Myocyte (in vitro differentiated cells): ENCODE data around the gene TMEM256. TPM values are rescaled to one million over a fixed set of nuclear protein-coding genes. Genes with fewer than 3 reads are reported as not detected.
A peak's percentile ranks its signal among the peaks of the same experiment; 100 is the strongest.
"Not testable (repeated sequence)": the region's sequence is repeated elsewhere in the genome, so short reads cannot be mapped to it uniquely, and the experiment has no call there.

ENCODE experiments used
- DNase-seq: peaks from one replicate; pipeline ENCODE4 v3.0.0-alpha.2; 2012; ENCODE audit warnings: low read depth
- total RNA-seq: library from RNA; depleted of rRNA; stranded (reverse); fragments of >200 nt; gene quantifications from 2 replicates; pipeline ENCODE4 v1.2.3, GENCODE V29; 2014

TMEM256 gene
- total RNA-seq, 1 donor from 2014 or later: 69.6 TPM

GRCh38 chr17:7384489-7385081 lies 19.3 kb downstream of the TMEM256 start:
- no peak for DNase-seq

GRCh38 chr17:7383742-7384488 lies 20.0 kb downstream of the TMEM256 start:
- peak; percentile 10 for DNase-seq

- DNase-seq: no peak
Observed at GRCh38 chr17:7383371-7383741, 20.5 kb downstream of the TMEM256 start.

- DNase-seq: no peak
Observed at GRCh38 chr17:7382901-7383300, 21.0 kb downstream of the TMEM256 start.

- DNase-seq: no peak
Observed at GRCh38 chr17:7380855-7381683, 22.8 kb downstream of the TMEM256 start, which contains the start of gene TNK1. TNK1 (plus strand) TSS chr17:7381089; CDS start chr17:7382927, 1,838 bp downstream.

GRCh38 chr17:7380321-7380720 lies 23.6 kb downstream of the TMEM256 start:
- DNase-seq: no peak

GRCh38 chr17:7379134-7379533 lies 24.8 kb downstream of the TMEM256 start:
- DNase-seq: no peak

GRCh38 chr17:7374353-7374752 lies 29.5 kb downstream of the TMEM256 start:
- peak; percentile 54 for DNase-seq

- no peak for DNase-seq
Observed at GRCh38 chr17:7370853-7371252, 33.0 kb downstream of the TMEM256 start.

GRCh38 chr17:7369825-7370224 lies 34.1 kb downstream of the TMEM256 start:
- no peak for DNase-seq

GRCh38 chr17:7368599-7368994 lies 35.3 kb downstream of the TMEM256 start:
- DNase-seq: not testable (repeated sequence)

- no peak for DNase-seq
Observed at GRCh38 chr17:7367918-7368598, 35.8 kb downstream of the TMEM256 start.

GRCh38 chr17:7367083-7367482 lies 36.8 kb downstream of the TMEM256 start:
- DNase-seq: no peak

- DNase-seq: not testable (repeated sequence)
Observed at GRCh38 chr17:7365963-7366362, 37.9 kb downstream of the TMEM256 start.

GRCh38 chr17:7363311-7363710 lies 40.6 kb downstream of the TMEM256 start:
- DNase-seq: no peak

GRCh38 chr17:7361906-7362305 lies 42.0 kb downstream of the TMEM256 start:
- DNase-seq: no peak

- DNase-seq: no peak
Observed at GRCh38 chr17:7357381-7357780, 46.5 kb downstream of the TMEM256 start.

GRCh38 chr17:7356756-7357155 lies 47.1 kb downstream of the TMEM256 start:
- DNase-seq: no peak

- DNase-seq: peak; percentile 57
Observed at GRCh38 chr17:7356072-7356549, 47.8 kb downstream of the TMEM256 start.

- no peak for DNase-seq
Observed at GRCh38 chr17:7355573-7355972, 48.3 kb downstream of the TMEM256 start.

GRCh38 chr17:7355053-7355452 lies 48.8 kb downstream of the TMEM256 start, which contains the start of gene TMEM95:
TMEM95 (plus strand) TSS chr17:7355156; CDS start chr17:7355205, 49 bp downstream.
- peak; percentile 70 for DNase-seq
